ENCODE data around the gene PHF14.
"Not testable (repeated sequence)": the region's sequence is repeated elsewhere in the genome, so short reads cannot be mapped to it uniquely, and the experiment has no call there.

The PHF14 gene

DNA sequence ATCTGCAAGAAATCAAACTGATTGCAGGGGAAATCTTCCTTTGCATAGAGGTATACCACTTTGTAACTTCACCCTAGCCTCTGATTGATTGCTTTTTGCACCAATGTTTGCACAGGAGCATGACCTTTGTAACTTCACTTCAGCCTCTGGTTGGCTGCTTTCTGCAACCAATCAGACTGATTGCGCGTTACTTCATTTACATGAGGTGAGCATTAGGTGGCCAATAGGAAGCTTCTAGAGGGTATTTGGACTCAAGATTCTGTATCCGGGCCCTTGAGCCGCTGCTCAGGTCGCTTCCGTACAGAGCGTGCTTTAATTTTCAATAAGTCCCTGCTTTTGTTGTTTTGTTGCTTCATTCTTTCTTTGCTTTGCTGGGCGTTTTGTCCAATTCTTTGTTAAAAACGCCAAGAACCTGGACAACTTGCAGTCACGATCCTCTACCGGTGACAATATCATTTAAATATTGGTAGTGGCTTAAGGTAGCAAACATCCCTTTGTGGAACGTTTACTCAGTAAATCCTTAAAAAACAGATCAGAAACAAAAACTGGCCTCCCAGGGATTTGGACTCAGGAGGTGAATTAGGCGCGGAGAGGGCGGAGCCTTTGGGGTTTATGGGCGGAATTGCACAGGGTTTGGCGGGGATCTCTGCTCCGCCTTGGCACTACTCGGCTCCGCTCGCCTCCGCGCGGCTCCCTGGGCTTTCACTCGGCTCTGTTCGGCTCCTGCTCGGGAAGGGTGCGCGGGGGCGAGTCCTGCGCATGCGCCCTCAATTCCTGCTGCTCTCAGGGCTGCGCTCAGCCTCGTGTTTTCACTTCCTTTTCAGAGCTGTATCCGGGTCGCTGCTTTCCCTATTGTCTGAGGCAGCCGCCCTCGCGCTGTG lies at the start of gene PHF14:
PHF14 (plus strand) TSS at position 812 of the 881 bp plus-strand sequence. CDS start 452 bp downstream, outside the sequence.
- ATAC-seq, result peak; percentile 98
- TF ChIP-seq OSR1 (CRISPR knock-in tag; IDR thresholded peaks at IDR 0.05), result no peak
- TF ChIP-seq CSRNP3 (CRISPR knock-in tag; IDR thresholded peaks at IDR 0.05), result peak; percentile 84; the same call in 1 of the 2 replicates
- peak; percentile 68; the same call in 1 of the 2 replicates for TF ChIP-seq ESRRG (CRISPR knock-in tag; IDR thresholded peaks at IDR 0.05)

DNA sequence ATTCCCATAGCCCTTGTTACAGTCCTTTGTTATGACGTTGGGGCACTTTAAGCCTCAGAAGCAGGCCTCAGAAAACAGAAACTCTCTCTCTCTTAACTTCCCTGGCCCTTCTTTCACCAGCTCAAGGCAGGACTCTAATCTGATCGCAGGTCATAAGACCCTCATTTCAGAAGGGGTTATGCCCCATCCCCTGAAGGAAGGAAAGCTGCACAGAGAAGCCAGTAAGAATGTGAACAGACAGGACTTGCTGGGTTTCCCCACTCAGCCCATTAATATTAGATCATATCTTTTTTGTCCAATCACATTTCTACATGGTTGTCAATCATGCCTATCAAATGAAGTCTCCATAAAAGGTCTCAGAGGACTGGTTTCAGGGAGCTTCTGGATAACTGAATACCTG lies 49.3 kb upstream of the PHF14 start:
- no peak for TF ChIP-seq ZNF70 (CRISPR knock-in tag; IDR thresholded peaks at IDR 0.05)
- TF ChIP-seq GLIS3 (CRISPR knock-in tag; IDR thresholded peaks at IDR 0.05), result no peak
- TF ChIP-seq CSDC2 (CRISPR knock-in tag; IDR thresholded peaks at IDR 0.05), result no peak
- no peak for TF ChIP-seq SNAI2 (CRISPR knock-in tag; IDR thresholded peaks at IDR 0.05)
- no peak for TF ChIP-seq ZNF565 (CRISPR knock-in tag; conservative IDR thresholded peaks at IDR 0.05; ENCODE audit: low read depth)
- no peak for TF ChIP-seq OSR1 (CRISPR knock-in tag; IDR thresholded peaks at IDR 0.05)
- no peak for TF ChIP-seq ZC3H10 (CRISPR knock-in tag; IDR thresholded peaks at IDR 0.05)
- TF ChIP-seq PPARA (CRISPR knock-in tag; IDR thresholded peaks at IDR 0.05; ENCODE audit: borderline replicate concordance), result no peak
- TF ChIP-seq TSHZ2 (CRISPR knock-in tag; IDR thresholded peaks at IDR 0.05), result no peak
- TF ChIP-seq TCF4 (CRISPR knock-in tag; IDR thresholded peaks at IDR 0.05; ENCODE audit: borderline replicate concordance), result no peak
- no peak for TF ChIP-seq TOX (CRISPR knock-in tag; IDR thresholded peaks at IDR 0.05; ENCODE audit: borderline replicate concordance)
- TF ChIP-seq ARNTL (CRISPR knock-in tag; IDR thresholded peaks at IDR 0.05; ENCODE audit: borderline replicate concordance, low read depth), result no peak
- TF ChIP-seq ZNF8 (CRISPR knock-in tag; IDR thresholded peaks at IDR 0.05), result no peak
- TF ChIP-seq CREB5 (CRISPR knock-in tag; IDR thresholded peaks at IDR 0.05; ENCODE audit: low read depth), result no peak
- no peak for TF ChIP-seq ZFP3 (CRISPR knock-in tag; IDR thresholded peaks at IDR 0.05)
- no peak for ATAC-seq

GRCh38 chr7:10928203-10928602 lies 45.5 kb upstream of the PHF14 start:
- ATAC-seq, result not testable (repeated sequence)

- ATAC-seq, result no peak
- TF ChIP-seq TSHZ2 (CRISPR knock-in tag; IDR thresholded peaks at IDR 0.05) (no peak), GLIS3 (CRISPR knock-in tag; IDR thresholded peaks at IDR 0.05) (no peak), TOX (CRISPR knock-in tag; IDR thresholded peaks at IDR 0.05; ENCODE audit: borderline replicate concordance) (no peak), TCF4 (CRISPR knock-in tag; IDR thresholded peaks at IDR 0.05; ENCODE audit: borderline replicate concordance) (no peak), ZFP30 (CRISPR knock-in tag; IDR thresholded peaks at IDR 0.05) (no peak), SNAI2 (CRISPR knock-in tag; IDR thresholded peaks at IDR 0.05) (no peak), RARB (CRISPR knock-in tag; IDR thresholded peaks at IDR 0.05) (no peak), ARNTL (CRISPR knock-in tag; IDR thresholded peaks at IDR 0.05; ENCODE audit: borderline replicate concordance, low read depth) (no peak), CSRNP3 (CRISPR knock-in tag; IDR thresholded peaks at IDR 0.05) (no peak), PPARA (CRISPR knock-in tag; IDR thresholded peaks at IDR 0.05; ENCODE audit: borderline replicate concordance) (no peak)
- TF ChIP-seq, protein P1, sequence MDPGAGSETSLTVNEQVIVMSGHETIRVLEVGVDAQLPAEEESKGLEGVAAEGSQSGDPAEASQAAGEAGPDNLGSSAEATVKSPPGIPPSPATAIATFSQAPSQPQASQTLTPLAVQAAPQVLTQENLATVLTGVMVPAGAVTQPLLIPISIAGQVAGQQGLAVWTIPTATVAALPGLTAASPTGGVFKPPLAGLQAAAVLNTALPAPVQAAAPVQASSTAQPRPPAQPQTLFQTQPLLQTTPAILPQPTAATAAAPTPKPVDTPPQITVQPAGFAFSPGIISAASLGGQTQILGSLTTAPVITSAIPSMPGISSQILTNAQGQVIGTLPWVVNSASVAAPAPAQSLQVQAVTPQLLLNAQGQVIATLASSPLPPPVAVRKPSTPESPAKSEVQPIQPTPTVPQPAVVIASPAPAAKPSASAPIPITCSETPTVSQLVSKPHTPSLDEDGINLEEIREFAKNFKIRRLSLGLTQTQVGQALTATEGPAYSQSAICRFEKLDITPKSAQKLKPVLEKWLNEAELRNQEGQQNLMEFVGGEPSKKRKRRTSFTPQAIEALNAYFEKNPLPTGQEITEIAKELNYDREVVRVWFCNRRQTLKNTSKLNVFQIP (CRISPR knock-in tag; IDR thresholded peaks at IDR 0.05; ENCODE audit: borderline replicate concordance, low read depth), result no peak
These were observed 43.1 kb upstream of the PHF14 start for GRCh38 chr7:10930551-10930950.
